Fibroblast of villous mesenchyme (primary cell): ENCODE data around the gene PTPRN2. TPM values are rescaled to one million over a fixed set of nuclear protein-coding genes. Genes with fewer than 3 reads are reported as not detected.

Experiments
- DNase-seq: peaks from one replicate; pipeline ENCODE4 v3.0.0-alpha.2; 2010; ENCODE audit warnings: low read depth
- H3K4me3 ChIP-seq: 2 replicates; pipeline ENCODE4 v1.5.1; 2011; ENCODE audit warnings: low read depth, mild to moderate bottlenecking, low read length
- total RNA-seq: library from RNA; depleted of rRNA; stranded (reverse); fragments of >200 nt; gene quantifications from 2 replicates; pipeline ENCODE4 v1.2.3, GENCODE V29; 2012
- TF ChIP-seq, protein P1 (sequence below): IDR thresholded peaks from 2 replicates; pipeline ENCODE4 v1.5.1; 2012; ENCODE audit warnings: low read depth, mild to moderate bottlenecking, low read length; ENCODE audit not compliant: insufficient read depth

PTPRN2 gene
- total RNA-seq, 1 donor, result not detected

GRCh38 chr7:158491094-158491493, 96.5 kb downstream of the PTPRN2 start:
- H3K4me3 ChIP-seq, result no peak overlapping the region
- TF ChIP-seq, protein P1, sequence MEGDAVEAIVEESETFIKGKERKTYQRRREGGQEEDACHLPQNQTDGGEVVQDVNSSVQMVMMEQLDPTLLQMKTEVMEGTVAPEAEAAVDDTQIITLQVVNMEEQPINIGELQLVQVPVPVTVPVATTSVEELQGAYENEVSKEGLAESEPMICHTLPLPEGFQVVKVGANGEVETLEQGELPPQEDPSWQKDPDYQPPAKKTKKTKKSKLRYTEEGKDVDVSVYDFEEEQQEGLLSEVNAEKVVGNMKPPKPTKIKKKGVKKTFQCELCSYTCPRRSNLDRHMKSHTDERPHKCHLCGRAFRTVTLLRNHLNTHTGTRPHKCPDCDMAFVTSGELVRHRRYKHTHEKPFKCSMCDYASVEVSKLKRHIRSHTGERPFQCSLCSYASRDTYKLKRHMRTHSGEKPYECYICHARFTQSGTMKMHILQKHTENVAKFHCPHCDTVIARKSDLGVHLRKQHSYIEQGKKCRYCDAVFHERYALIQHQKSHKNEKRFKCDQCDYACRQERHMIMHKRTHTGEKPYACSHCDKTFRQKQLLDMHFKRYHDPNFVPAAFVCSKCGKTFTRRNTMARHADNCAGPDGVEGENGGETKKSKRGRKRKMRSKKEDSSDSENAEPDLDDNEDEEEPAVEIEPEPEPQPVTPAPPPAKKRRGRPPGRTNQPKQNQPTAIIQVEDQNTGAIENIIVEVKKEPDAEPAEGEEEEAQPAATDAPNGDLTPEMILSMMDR, result no peak
- no peak for DNase-seq

DNA sequence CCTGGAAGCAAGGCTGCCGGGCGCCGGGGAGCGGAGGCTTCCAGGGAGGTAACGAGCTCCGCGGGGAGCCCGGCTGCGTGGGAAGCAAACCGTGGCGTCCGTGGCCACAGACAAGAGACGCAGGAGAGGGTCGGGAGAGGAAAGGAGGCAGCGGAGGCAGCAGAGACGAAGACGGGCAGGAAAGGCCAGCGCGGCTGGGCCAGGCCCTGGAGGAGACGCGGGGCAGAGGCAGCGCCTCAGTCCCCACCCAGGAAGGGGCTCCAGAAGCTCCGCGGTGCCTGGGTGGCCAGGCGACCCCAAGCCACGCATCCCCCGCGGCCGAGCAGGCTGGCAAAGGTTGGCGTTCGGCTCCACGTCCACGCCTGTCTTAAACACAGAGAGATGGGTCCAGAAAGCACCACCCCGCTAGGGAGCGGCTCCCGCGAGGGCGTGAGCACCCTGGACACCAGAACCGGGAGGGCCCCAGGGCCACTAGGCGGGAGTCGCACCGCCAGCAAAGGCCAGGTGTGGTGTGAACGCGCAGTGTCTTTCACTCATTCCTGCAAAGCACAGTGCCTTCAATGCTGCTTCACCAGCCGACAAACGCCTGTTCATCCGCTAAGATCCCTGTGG, 97.3 kb downstream of the PTPRN2 start:
- no peak for DNase-seq
- H3K4me3 ChIP-seq, result no peak overlapping the region
- TF ChIP-seq, protein P1, result no peak

- no peak overlapping the region for H3K4me3 ChIP-seq
- no peak for DNase-seq
- TF ChIP-seq, protein P1, result no peak
These were observed 98.0 kb downstream of the PTPRN2 start for GRCh38 chr7:158489462-158490155.

GRCh38 chr7:158488181-158488971, 99.2 kb downstream of the PTPRN2 start:
- H3K4me3 ChIP-seq, result no peak overlapping the region
- TF ChIP-seq, protein P1, result no peak

DNA sequence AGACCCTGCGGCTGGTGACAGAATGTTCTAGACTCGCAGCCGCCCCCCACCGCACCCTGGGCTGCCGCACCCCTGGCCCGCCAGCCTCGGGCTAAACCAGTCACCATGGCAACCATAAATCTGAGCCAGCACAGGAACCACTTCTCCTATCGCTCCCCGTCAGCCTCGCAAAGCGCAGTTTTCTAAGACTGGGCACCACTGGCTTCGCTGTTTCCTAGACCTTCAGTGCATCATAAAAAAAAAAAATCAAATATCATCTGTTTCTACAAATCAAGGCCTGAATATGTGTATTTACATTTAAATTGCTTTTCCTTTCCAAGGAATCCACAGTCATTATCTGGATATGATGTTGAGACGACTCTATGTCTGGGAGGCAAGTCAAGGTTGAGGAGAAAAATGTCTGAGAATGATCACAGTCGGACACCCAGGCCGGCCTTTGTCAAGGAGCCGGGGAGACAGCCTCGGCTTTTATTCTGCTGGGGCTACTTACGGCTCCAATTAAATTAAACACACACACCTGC, 99.9 kb downstream of the PTPRN2 start:
- H3K4me3 ChIP-seq, result no peak overlapping the region
- TF ChIP-seq, protein P1, result no peak
- no peak for DNase-seq

More at GRCh38 chr7:158488181-158488971, 99.2 kb downstream of the PTPRN2 start:
- no peak for DNase-seq

- no peak for DNase-seq
- no peak overlapping the region for H3K4me3 ChIP-seq
- TF ChIP-seq, protein P1, result no peak
These were observed 100.7 kb downstream of the PTPRN2 start for GRCh38 chr7:158486919-158487318.
